ENCODE results near the gene HTATSF1.

HTATSF1 gene

GRCh38 chrX:136475236-136475635 lies 22.2 kb upstream of the HTATSF1 start:
- Histone ChIP-seq H3K4me1 (ENCODE audit: low read depth, poor library complexity, severe bottlenecking) (no peaks in the 10 kb centered on the region), H3K27me3 (ENCODE audit: insufficient read depth, low read depth) (no peaks in the 10 kb centered on the region), H3K9ac (no peak overlapping the region), H3K79me2 (ENCODE audit: insufficient read depth, low read depth) (no peaks in the 10 kb centered on the region), H3K4me3 (IDR thresholded peaks at IDR 0.05; ENCODE audit: insufficient read depth, low read depth, low read length) (no peak overlapping the region), H4K20me1 (ENCODE audit: insufficient read depth) (no peaks in the 10 kb centered on the region), H3K27ac (no peak overlapping the region), H3K4me2 (no peak overlapping the region), H3K36me3 (ENCODE audit: insufficient read depth) (no peaks in the 10 kb centered on the region), H2AFZ (ENCODE audit: low read depth) (no peak overlapping the region)
- no peak for TF ChIP-seq CTCF (conservative IDR thresholded peaks at IDR 0.05; ENCODE audit: low read depth, low read length)

GRCh38 chrX:136476501-136476900 lies 20.9 kb upstream of the HTATSF1 start:
- H3K36me3 ChIP-seq (ENCODE audit: insufficient read depth), result no peaks in the 10 kb centered on the region
- no peak overlapping the region for H3K4me3 ChIP-seq (IDR thresholded peaks at IDR 0.05; ENCODE audit: insufficient read depth, low read depth, low read length)
- no peaks in the 10 kb centered on the region for H3K27me3 ChIP-seq (ENCODE audit: insufficient read depth, low read depth)
- H4K20me1 ChIP-seq (ENCODE audit: insufficient read depth), result no peaks in the 10 kb centered on the region
- no peaks in the 10 kb centered on the region for H3K79me2 ChIP-seq (ENCODE audit: insufficient read depth, low read depth)
- H3K4me1 ChIP-seq (ENCODE audit: low read depth, poor library complexity, severe bottlenecking), result no peaks in the 10 kb centered on the region
- H2AFZ ChIP-seq (ENCODE audit: low read depth), result no peak overlapping the region
- no peak overlapping the region for H3K9ac ChIP-seq
- no peak for TF ChIP-seq CTCF (conservative IDR thresholded peaks at IDR 0.05; ENCODE audit: low read depth, low read length)
- no peak overlapping the region for H3K4me2 ChIP-seq
- H3K27ac ChIP-seq, result no peak overlapping the region

- no peak overlapping the region for H3K27ac ChIP-seq
- H3K27me3 ChIP-seq (ENCODE audit: insufficient read depth, low read depth), result no peaks in the 10 kb centered on the region
- no peaks in the 10 kb centered on the region for H3K4me1 ChIP-seq (ENCODE audit: low read depth, poor library complexity, severe bottlenecking)
- TF ChIP-seq CTCF (conservative IDR thresholded peaks at IDR 0.05; ENCODE audit: low read depth, low read length), result no peak
- no peaks in the 10 kb centered on the region for H4K20me1 ChIP-seq (ENCODE audit: insufficient read depth)
- H3K4me2 ChIP-seq, result no peak overlapping the region
- no peak overlapping the region for H3K9ac ChIP-seq
- no peaks in the 10 kb centered on the region for H3K79me2 ChIP-seq (ENCODE audit: insufficient read depth, low read depth)
- H3K4me3 ChIP-seq (IDR thresholded peaks at IDR 0.05; ENCODE audit: insufficient read depth, low read depth, low read length), result no peak overlapping the region
- no peak overlapping the region for H2AFZ ChIP-seq (ENCODE audit: low read depth)
- H3K36me3 ChIP-seq (ENCODE audit: insufficient read depth), result no peaks in the 10 kb centered on the region
Measured at GRCh38 chrX:136477026-136477425, 20.4 kb upstream of the HTATSF1 start.

GRCh38 chrX:136480383-136480782 lies 17.0 kb upstream of the HTATSF1 start:
- no peak overlapping the region for H3K4me2 ChIP-seq
- no peak overlapping the region for H2AFZ ChIP-seq (ENCODE audit: low read depth)
- no peaks in the 10 kb centered on the region for H3K27me3 ChIP-seq (ENCODE audit: insufficient read depth, low read depth)
- no peaks in the 10 kb centered on the region for H3K4me1 ChIP-seq (ENCODE audit: low read depth, poor library complexity, severe bottlenecking)
- no peak for TF ChIP-seq CTCF (conservative IDR thresholded peaks at IDR 0.05; ENCODE audit: low read depth, low read length)
- no peaks in the 10 kb centered on the region for H4K20me1 ChIP-seq (ENCODE audit: insufficient read depth)
- no peaks in the 10 kb centered on the region for H3K79me2 ChIP-seq (ENCODE audit: insufficient read depth, low read depth)
- H3K4me3 ChIP-seq (IDR thresholded peaks at IDR 0.05; ENCODE audit: insufficient read depth, low read depth, low read length), result no peak overlapping the region
- no peaks in the 10 kb centered on the region for H3K36me3 ChIP-seq (ENCODE audit: insufficient read depth)
- H3K27ac ChIP-seq, result no peak overlapping the region
- no peak overlapping the region for H3K9ac ChIP-seq

- no peaks in the 10 kb centered on the region for H3K36me3 ChIP-seq (ENCODE audit: insufficient read depth)
- no peaks in the 10 kb centered on the region for H3K4me1 ChIP-seq (ENCODE audit: low read depth, poor library complexity, severe bottlenecking)
- H2AFZ ChIP-seq (ENCODE audit: low read depth), result no peak within 1 kb of the TSS
- H3K4me3 ChIP-seq (IDR thresholded peaks at IDR 0.05; ENCODE audit: insufficient read depth, low read depth, low read length), result no peak within 1 kb of the TSS
- no peak for TF ChIP-seq CTCF (conservative IDR thresholded peaks at IDR 0.05; ENCODE audit: low read depth, low read length)
- no peak within 1 kb of the TSS for H3K27ac ChIP-seq
- H3K9ac ChIP-seq, result no peak within 1 kb of the TSS
- no peak within 1 kb of the TSS for H3K4me2 ChIP-seq
- no peaks in the 10 kb centered on the region for H3K79me2 ChIP-seq (ENCODE audit: insufficient read depth, low read depth)
- no peaks in the 10 kb centered on the region for H3K27me3 ChIP-seq (ENCODE audit: insufficient read depth, low read depth)
- H4K20me1 ChIP-seq (ENCODE audit: insufficient read depth), result no peaks in the 10 kb centered on the region
Measured at GRCh38 chrX:136487647-136488046, 9.7 kb upstream of the HTATSF1 start, which contains the start of gene BRS3. Gene BRS3 (plus strand): TSS chrX:136487947. CDS start chrX:136488115, 168 bp downstream.

All from KMS-11 (cell line).